ENCODE results near the gene THAP9.
A peak's percentile ranks its signal among the peaks of the same experiment; 100 is the strongest.
"Not testable (repeated sequence)": the region's sequence is repeated elsewhere in the genome, so short reads cannot be mapped to it uniquely, and the experiment has no call there.

THAP9 gene

DNA sequence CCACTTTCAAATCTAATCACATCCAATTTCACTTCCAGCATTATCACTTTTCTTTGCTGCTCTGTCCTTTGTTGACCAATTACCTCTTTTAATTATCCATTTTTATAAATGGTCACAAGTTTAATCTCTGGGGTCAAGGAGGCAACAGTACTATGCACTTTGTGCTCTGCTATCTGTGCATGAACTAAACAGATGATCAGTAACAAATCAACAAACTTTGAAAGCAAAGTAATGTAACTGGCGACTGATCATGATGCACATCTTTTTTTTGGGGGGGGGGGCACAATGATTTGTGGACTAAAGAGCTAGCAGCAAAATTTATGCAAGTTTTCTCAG is 8.1 kb upstream of the THAP9 start:
- no peak for DNase-seq (ENCODE audit: low read depth in 2 of 2)

DNA sequence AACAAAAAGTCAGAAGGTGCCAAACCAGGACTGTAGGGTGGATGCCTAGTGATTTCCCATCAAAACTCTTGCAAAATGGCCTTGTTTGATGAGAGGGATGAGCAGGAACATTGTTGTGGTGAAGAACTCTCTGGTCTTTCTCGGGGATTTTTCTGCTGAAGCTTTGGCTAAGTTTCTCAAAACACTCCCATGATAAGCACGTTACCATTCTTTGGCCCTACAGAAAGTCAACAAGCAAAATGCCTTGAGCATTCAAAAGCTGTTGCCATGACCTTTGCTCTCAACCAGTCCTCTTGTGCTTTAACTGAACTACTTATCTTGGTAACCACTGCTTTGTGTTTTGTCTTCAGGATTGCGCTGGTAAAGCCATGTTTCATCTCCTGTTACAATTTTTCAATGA is 6.6 kb upstream of the THAP9 start:
- no peak for DNase-seq (ENCODE audit: low read depth in 2 of 2)

DNA sequence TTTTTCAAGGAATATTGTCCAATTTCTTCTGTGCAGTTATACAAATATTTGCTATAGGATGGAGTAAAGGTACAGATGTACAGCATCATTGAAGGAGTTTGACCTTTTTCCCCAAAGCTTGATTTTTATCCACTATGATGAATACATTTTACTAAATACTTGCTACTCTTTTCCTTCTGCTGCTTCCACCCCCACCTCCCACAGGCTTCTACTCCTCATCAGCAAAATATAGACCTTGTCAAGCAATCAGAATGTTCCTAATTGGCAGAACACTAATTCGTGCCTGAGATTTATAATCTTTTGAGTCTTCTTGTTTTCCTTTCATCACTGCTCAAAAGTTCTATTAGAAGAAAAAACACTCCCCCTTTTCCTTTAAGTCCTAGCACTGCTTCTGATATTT is 3.8 kb upstream of the THAP9 start:
- no peak for DNase-seq (ENCODE audit: low read depth in 2 of 2)

DNA sequence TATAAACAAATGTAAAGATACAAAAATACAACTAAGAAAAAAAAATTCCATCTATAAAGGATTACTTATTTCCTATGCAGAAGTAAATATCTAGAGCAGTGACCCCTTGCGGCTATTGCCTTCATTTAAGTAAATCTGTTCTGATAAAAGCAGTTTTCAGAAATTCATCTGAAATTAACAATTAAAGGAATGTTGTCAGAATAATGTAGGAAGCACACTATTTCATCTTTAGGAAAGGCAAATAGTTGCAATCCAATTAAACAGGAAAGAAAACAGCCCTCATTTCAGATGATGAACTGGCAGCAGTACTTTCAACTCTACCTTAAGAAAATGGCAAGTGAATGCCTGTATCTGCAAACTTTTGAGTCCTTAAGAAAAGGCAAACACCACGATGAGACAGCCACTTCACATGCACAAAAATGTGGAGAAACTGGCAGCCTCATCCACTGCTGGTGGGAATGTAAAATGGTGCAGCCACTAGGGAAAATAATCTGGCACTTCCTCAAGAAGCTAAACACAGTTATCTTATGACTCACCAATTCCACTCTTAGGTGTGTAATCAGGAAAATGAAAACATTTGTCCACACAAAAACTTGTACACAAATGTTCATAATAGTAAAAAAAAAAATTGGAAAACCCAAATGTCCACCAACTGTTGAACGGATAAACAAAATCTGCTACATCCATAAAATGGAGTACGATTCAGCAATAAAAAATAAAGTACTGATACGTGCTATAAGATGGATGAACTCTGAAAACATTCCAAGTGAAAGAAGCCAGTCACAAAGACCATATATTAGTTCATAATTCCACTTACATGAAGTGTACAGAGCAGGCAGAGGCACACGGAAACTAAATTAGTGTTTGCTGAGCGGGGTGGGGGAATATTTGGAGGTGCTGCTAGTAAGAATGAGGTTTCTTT is 2.0 kb upstream of the THAP9 start:
- DNase-seq (ENCODE audit: low read depth in 2 of 2): no peak

DNA sequence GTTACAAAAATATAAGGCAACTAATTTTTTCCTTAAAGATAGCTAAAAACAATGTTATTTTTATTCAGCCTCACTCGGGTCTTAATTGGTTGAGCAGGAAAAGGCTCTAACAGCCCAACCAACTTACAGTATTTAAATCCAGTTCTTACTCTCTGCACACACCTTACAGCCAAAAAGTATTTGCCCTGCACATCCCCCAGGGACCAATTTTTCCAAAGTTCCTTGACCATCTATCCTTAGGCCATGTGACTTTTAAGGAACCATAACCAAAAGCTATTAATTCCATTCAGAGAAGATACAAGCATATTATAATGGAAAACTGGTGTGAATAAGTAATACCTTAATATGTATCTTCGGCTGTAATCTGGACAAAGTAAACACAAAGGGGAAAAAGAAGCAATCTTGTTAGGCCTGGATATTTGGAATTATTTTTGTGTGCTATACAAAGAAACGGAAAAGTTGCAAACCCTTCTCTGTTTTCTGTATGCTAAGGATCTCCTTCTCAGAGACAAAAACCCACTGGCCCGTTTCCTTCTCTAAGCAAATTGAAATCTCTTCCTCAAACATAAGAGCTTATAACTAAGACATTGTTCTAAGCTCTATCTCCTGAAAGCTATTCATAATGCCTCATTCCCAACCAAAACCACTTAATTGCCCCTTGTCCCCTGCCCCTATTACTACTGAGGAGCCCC is 1.0 kb upstream of the THAP9 start:
- DNase-seq (ENCODE audit: low read depth in 2 of 2): no peak

DNA sequence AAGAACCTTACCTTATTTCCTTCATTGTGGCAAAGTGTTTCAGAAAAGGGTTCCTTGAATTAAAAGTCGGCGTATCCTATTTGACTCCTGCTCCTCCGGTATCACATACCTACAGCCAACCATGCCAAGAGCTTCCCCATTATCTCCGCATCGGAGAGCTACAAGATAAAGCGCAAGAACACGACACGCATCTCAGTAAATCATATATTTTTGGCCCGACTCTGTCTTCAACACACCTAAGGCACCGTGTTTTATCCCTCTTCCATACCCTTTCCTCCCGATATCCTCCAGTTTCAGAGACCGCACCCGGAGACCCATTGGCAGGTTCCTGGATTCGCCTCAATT is 497 bp upstream of the THAP9 start:
- DNase-seq (ENCODE audit: low read depth in 2 of 2): no peak

DNA sequence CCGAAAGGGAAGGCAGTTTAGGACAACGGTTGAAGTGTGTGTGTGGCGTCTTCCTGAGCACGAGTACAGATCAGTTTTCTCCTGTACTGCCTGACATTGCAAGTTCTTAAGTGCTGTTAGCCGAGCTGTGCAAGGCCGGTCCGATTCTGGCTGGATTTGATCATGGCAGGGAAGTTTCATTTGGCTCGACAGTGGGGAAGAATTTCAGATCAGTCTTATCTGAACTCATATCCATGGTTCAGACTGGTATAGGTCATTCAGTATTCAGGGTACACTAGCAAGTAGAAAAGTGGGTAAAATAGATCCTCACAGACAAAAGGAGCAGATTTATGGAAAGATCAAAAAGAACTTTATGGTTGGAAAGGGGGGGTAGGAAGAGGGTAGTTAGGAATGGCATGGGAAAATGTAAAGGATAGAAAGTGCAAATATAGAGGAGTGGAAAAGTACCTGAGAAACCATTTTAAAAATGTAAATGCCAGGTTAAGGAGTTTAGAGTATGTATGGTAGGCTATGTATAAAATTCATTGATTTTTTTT is 716 bp downstream of the THAP9 start:
- no peak for DNase-seq (ENCODE audit: low read depth in 2 of 2)

DNA sequence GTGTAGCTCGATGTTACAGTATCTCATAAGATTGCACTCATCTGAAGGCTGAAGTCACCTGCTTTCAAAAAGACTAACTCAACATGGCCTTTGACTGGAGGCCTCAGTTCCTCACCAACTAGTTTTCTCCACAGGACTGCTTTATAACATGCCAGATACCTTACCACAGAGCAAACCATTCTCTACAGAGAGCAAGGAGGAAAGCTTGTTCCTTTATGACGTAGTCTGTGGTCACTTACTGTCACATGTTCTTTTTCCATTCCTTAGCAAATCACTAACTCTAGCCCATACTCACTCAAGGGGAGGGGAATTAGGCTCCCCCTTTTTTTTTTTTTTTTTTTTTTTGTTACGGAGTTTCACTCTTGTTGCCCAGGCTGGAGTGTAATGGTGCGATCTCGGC is 3.2 kb downstream of the THAP9 start:
- DNase-seq (ENCODE audit: low read depth in 2 of 2): no peak

DNA sequence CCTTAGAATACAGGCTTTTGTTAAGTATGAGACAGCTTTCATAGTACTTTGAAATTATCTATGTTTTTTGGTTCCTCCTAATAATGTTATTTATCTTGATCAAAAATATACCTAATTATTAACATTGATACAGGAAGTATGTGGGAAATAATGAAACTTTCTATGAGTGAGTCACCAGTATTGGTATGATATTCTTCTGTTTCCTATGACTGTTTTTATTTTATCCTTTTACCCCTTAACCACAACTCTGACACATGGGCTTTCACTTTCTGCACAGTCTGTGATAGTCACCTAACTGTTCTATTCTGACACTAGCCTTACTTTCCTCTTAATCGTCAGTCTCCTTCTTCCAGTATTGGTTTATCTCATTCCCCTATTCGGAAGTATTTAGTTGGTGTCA is 4.7 kb downstream of the THAP9 start:
- peak in 1 of 2 donors; percentile 38 for DNase-seq (ENCODE audit: low read depth in 2 of 2)

DNA sequence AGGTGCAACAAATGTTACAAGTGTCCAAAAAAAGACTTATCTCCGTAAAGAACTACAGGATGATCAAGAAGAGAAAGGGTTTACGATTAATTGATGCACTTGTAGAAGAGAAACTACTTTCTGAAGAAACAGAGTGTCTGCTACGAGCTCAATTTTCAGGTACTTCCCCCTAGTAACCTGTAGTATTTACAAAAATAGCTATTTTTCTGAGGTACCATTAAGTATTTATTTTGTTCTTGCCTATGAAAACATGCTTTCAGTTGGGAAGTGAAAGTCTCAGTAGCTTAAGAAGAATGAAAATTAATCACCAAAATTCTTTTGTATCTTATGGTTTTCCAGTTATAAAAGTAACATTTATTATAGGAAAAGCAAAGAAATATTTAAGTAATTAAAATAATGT is 5.9 kb downstream of the THAP9 start:
- DNase-seq (ENCODE audit: low read depth in 2 of 2): no peak

DNA sequence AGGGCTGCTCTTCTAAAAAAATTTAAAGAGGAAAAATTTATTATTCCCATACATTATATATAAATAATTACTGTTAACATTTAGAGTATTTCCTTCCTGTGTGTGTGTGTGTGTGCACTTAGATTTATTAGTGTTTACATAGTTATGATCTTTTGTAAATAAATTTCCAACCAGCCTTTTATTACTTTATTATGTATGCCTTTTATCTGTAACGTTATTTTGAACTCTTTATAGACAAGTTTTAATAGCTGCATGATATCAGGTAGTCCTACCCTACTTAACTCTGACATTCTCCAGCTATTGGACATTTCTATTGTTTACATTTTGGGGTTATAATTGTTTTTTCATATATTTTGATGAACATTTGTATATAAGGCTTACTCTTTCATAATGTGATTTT is 8.8 kb downstream of the THAP9 start:
- DNase-seq (ENCODE audit: low read depth in 2 of 2): no peak

DNA sequence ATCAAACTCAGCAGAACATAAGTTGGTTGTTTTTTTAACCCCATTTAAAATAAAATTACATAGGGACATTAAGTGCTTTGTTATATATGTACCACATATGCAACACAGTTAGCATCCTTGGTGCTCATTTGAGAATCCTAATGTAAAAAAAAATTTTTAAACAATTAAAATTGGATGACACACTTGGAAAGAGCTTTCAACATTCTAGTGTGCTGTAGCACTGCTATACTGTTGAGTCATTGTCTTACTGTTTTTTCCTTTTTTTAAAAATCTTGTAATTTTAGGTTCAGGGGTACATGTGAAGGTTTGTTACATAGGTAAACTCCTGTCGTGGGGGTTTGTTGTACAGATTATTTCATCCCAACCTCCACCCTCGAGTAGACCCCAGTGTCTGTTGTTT is 12.8 kb downstream of the THAP9 start:
- no peak for DNase-seq (ENCODE audit: low read depth in 2 of 2)

DNA sequence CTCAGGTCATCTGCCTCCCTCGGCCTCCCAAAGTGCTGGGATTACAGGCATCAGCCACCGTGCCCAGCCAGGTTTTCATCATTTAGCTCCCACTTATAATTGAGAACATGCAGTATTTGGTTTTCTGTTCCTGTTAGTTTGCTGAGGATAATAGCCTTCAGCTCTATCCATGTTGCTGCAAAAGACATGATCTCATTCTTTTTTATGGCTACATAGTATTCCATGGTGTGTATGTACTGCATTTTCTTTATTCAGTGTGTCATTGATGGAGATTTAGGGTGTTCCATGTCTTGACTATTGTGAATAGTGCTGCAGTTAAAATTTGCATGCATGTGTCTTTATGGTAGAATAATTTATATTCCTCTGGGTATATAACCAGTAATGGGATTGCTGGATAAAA is 13.4 kb downstream of the THAP9 start:
- not testable (repeated sequence) for DNase-seq (ENCODE audit: low read depth in 2 of 2)

DNA sequence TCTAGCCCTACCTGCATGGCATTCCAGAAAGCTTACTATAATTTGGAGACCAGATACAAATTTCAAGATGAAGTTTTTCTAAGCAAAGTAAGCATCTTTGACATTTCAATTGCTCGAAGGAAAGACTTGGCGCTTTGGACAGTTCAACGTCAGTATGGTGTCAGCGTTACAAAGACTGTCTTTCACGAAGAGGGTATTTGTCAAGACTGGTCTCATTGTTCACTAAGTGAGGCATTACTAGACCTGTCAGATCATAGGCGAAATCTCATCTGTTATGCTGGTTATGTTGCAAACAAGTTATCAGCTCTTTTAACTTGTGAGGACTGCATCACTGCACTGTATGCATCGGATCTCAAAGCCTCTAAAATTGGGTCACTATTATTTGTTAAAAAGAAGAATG is 17.6 kb downstream of the THAP9 start:
- DNase-seq (ENCODE audit: low read depth in 2 of 2): no peak

DNA sequence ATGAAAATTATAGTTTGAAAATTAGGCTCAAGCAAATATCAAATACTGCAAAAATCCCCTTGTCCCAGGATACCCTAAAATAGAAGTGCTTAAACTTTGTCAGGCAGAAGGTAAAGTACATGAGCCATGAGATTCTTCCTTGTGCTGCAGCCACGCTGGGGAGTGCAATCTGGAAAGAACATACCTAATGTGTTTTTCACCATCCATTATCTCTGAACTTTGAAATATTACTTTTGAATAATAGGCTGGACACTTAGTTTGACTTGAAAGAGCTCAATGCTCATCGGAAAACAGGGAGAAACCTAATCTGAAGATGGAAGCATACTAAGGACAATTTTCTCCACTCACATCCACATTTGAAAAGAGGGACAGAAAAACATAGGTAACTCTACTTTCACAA is 18.9 kb downstream of the THAP9 start:
- DNase-seq (ENCODE audit: low read depth in 2 of 2): no peak

DNA sequence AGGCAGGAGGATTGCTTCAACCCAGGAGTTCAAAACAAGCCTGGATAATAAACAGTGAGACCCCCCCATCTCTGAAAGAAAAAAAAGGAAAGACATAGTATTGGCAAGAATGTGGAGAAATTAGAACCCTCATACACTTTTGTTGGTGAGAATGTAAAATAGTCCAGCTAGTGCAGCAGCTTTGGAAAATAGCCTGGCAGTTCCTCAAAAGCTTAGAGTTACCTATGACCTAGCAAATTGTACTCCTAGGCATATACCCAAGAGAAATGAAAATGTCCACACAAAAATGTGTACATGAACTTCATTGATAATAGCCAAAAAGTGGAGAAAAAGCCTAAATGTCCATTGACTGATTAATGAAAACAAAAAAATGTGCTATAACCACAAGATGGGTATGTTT is 21.3 kb downstream of the THAP9 start:
- DNase-seq (ENCODE audit: low read depth in 2 of 2): no peak

DNA sequence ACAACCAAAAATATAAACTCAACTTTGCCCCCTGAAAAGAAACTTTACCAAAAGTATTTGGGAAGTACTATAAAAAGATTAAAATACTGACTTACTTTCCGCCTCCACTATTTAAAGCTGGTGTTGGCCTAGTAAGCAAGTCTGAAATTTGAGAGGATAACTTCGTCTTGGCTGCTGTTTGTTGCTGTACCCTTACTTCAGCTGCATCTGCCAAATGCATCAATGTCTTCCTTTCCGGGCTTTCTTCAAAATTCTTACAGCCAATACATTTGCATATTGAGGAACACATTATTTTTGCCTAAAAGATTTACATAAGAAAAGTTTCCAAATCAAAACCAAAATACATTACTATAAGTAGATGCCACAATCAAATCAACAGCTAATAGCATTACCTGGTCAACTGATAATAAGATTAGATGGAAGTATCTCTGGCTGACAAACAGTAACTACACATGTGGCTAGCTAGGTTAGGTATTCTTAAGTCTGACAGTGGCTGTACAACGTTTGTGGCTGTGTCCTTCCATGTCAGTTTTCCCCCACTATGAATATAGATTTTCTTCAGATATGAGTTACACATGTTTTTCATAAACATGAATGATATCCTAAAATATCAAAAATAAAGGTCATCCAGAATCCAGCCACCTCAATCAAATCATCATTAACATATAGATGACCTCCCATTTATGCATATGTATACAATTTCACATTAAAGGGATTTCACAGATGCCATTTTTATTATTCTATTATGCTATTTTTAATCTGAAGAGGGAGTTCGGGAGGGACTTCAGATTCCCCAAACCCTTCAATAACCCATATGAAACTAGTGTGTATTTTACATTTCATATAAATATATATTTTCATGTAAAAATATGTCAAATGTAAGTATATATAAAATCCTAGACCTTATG is 30.6 kb downstream of the THAP9 start:
- no peak for DNase-seq (ENCODE audit: low read depth in 2 of 2)

DNA sequence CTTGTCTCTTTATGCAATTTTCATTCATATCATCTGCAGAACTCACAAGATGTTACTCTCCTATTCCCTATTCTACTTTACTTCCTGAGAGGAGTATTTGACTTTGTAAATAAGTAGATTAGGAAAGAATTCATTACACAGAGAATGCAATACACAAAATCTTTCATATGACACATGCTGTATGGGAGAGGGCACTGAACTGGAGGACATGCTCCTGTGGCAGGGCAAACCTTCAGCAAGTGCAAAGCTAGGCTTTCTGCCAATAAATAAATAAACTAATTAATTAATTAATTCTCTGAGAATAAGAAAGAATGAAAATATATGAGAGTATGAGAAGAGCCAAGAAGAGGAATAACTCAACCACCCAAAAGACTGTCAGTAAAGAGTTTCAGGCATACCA is 33.9 kb downstream of the THAP9 start:
- no peak for DNase-seq (ENCODE audit: low read depth in 2 of 2)

DNA sequence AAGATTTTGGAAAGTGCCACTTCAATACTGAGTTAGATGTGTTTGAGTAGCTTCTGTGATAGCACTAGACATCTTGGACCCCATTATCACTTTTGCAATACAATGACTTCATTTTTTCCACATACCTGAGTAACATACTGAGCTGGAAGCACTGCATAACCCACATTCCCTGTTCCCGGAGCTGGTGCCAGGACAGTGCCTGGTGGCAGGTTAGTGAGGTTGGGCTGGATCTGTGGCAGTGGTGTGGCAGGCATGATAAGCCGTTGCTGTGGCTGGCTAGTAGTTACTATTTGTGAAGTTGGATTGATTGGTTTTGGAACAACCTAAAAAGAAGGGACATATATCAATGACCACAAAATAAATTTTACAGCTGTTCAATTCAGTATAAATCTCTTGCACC is 38.9 kb downstream of the THAP9 start:
- DNase-seq (ENCODE audit: low read depth in 2 of 2): no peak

DNA sequence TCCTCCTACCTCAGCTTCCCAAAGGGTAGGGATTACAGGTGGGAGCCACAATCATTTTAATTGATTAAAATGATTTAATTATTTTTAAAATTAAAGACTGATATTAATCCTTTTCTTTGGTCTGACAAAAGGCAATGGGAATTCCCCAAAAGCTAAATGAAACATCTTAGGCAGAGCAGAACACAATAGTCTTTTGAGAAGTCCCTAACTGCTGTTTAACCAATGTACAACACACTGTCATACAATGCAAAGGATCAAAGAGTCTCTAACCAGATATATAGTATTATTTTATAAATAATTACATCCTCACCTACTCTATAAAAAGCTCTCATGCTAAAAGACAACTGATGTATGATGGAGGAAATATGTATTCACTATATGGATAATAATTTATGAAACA is 47.0 kb downstream of the THAP9 start:
- DNase-seq (ENCODE audit: low read depth in 2 of 2): no peak

DNA sequence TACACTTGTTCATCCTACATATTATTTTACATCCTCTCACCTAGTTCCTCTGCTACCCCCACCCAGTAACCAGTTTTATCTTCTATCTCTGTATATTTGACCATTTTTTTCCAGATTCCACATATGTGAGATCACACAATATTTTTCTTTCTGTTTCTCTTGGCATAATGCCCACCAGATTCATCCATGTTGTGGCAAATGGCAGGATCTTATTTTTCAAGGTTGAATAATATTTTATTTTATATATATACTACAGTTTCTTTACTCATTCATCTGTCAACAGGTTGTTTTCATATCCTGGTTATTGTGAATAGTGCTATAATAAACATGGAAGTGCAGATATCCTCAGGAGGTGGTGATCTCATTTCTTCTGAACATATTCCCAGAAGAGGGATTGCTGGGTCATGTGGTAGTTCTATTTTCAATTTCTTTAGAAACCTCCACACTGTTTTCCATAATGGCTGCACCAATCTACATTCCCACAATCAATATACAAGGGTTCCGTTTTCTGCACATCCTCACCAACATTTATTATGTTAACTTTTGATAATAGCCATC is 48.2 kb downstream of the THAP9 start:
- no peak for DNase-seq (ENCODE audit: low read depth in 2 of 2)

DNA sequence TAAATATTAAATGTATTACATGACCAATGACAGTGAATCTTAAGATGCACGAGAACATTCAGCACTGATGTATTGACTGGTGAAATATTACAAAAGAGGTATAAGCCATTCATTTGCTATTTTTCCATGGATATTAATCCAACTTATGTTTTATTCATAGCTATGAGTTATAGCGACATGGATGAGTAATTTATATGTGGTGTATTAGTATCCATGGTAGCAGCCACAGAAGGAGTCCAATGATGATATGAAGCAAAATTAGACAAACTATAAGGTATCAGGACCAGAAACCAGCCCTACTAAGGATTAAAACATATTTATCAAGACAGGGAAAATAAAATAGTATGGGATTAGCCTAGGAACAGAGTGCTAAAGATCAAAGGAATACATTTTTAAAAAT is 50.7 kb downstream of the THAP9 start:
- DNase-seq (ENCODE audit: low read depth in 2 of 2): no peak
